GM12875 (cell line): ENCODE results near the gene SRI.

Experiments used
- H3K4me3 ChIP-seq: one replicate; pipeline ENCODE4 v1.5.1; 2011; ENCODE audit warnings: low read depth, low read length, control low read depth
- CTCF ChIP-seq: IDR thresholded peaks from 2 replicates; pipeline ENCODE4 v1.5.1; 2011; ENCODE audit warnings: low read depth, mild to moderate bottlenecking, control low read depth, inconsistent platforms, low read length, moderate library complexity, borderline replicate concordance; ENCODE audit not compliant: insufficient read depth

Gene SRI

GRCh38 chr7:88185650-88186049 lies 34.2 kb downstream of the SRI start:
- no peak for TF ChIP-seq CTCF
- no peak overlapping the region for H3K4me3 ChIP-seq

GRCh38 chr7:88184848-88185304 lies 35.0 kb downstream of the SRI start:
- TF ChIP-seq CTCF, result no peak
- H3K4me3 ChIP-seq, result no peak overlapping the region

DNA sequence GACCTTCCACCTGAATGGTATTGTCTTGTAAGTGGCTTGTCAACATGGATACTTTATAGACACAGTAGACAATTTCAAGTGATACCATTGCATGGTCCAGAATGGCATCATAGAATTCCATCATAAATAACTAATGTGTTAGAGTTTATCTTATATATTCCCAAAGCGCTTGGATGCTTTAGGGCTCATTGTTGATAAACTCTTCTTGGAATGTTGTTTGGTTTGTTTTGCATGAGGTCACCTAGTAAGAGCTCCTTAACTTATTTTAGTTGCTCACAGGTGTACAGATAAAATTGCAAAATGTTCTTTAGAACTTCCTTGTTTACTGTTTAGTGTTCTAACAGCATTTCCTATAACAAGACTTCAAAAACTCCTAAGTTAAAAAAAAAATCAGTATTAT lies 36.8 kb downstream of the SRI start:
- TF ChIP-seq CTCF, result no peak
- no peak overlapping the region for H3K4me3 ChIP-seq

- H3K4me3 ChIP-seq, result no peak overlapping the region
- no peak for TF ChIP-seq CTCF
Observed at GRCh38 chr7:88176190-88176589, 43.6 kb downstream of the SRI start.

DNA sequence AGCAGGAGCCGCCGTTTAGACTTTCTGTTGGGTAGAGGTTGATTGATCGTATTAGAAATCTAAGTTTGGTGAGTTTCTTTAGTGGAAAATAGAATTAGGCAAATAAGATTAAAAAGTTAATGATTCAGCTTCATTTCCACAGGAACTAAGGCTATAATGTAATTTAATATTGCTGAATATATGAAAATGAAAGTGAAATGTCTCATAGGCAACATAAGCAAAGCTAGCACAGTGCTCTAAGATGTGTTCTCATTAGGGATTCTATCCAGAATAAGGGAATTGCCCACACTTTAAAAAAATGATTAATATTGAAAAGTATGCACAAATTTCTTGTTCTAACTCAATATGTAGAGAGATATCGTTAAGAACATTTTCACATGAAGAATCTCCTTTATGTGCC lies 47.0 kb downstream of the SRI start:
- H3K4me3 ChIP-seq, result no peak overlapping the region
- TF ChIP-seq CTCF, result no peak

GRCh38 chr7:88169717-88170320 lies 50.0 kb downstream of the SRI start:
- peak; percentile 36; the same call in 1 of the 2 replicates for TF ChIP-seq CTCF
- no peak overlapping the region for H3K4me3 ChIP-seq

DNA sequence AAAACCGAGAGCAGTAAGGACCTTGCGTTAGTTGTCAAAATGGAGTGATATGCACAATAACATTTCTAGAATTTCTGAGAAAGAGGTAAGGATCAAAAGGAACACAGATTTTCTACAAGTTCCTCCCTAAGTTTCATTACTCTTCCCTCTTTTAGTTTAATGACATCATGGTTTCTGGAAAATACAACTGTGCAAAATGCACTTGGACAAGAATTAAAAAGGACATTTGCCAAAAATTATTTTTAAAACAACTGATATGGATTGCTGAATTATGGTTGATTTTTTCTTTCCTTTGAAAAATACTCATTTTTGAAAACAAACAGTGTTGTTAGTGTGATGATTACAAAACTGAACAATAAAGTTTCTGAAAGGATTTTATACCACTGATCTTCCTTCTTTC lies 52.1 kb downstream of the SRI start:
- no peak for TF ChIP-seq CTCF
- no peak overlapping the region for H3K4me3 ChIP-seq
